H1 (cell line): ENCODE measurements around the gene AGAP1. TPM values are rescaled to one million over a fixed set of nuclear protein-coding genes. Genes with fewer than 3 reads are reported as not detected.

Source experiments
- CTCF ChIA-PET: fragments of 300-600 bp; sonication (Branson Sonifier 250); formaldehyde crosslinking; loops from one replicate; lab custom pipeline; 2021; ENCODE audit not compliant: partially characterized antibody; lab: Charles Lee
- POLR2A ChIA-PET: fragments of 300-600 bp; sonication (Branson Sonifier 250); formaldehyde crosslinking; loops from one replicate; lab custom pipeline; 2021; ENCODE audit warnings: inconsistent platforms; ENCODE audit not compliant: partially characterized antibody; lab: Charles Lee
- DNase-seq, 2 experiments: peaks; one replicate each; pipeline versions ENCODE4 v3.0.0 to v3.0.0-alpha.2; 2010 to 2022; ENCODE audit warnings: low spot score in 2 of 2, low read depth in 1 of 2, mixed read lengths in 1 of 2
- FAIRE-seq: peaks from 2 replicates; lab custom pipeline; 2011; peaks lifted over from hg19 to GRCh38; lab: Jason Lieb, UNC
- H2AFZ ChIP-seq: 2 replicates; pipeline ENCODE4 v1.8.1; 2012; ENCODE audit warnings: low read length, inconsistent platforms
- H2AK5ac ChIP-seq: 2 replicates; pipeline ENCODE4 v1.6.1; 2013; ENCODE audit warnings: low read depth, low read length
- H2BK120ac ChIP-seq: replicated peaks from 2 replicates; pipeline ENCODE3; 2013; ENCODE audit warnings: low read depth, low read length, inconsistent platforms
- H2BK12ac ChIP-seq: 2 replicates; pipeline ENCODE4 v1.6.1; 2013; ENCODE audit warnings: low read depth, low read length
- H2BK15ac ChIP-seq: 2 replicates; pipeline ENCODE4 v1.6.1; 2013; ENCODE audit warnings: low read length
- H2BK20ac ChIP-seq: 2 replicates; pipeline ENCODE4 v1.6.1; 2013; ENCODE audit warnings: low read length
- H2BK5ac ChIP-seq: 2 replicates; pipeline ENCODE4 v1.6.1; 2013; ENCODE audit warnings: low read depth, low read length
- H3K14ac ChIP-seq: 2 replicates; pipeline ENCODE4 v1.6.1; 2013; ENCODE audit warnings: inconsistent platforms; ENCODE audit not compliant: insufficient read length
- H3K18ac ChIP-seq: 2 replicates; pipeline ENCODE4 v1.6.1; 2013; ENCODE audit warnings: low read length; ENCODE audit errors: extremely low read depth
- H3K23ac ChIP-seq: 2 replicates; pipeline ENCODE4 v1.6.1; 2013; ENCODE audit warnings: inconsistent platforms; ENCODE audit not compliant: insufficient read length
- H3K23me2 ChIP-seq: 2 replicates; pipeline ENCODE4 v1.6.1; 2013; ENCODE audit warnings: low read depth, low read length
- H3K27ac ChIP-seq: 2 replicates; pipeline ENCODE4 v1.6.1; 2011; ENCODE audit warnings: low read depth, low read length, inconsistent platforms
- H3K27me3 ChIP-seq, 4 experiments: replicated peaks in 1 of 4; 1 replicate in 1 of 4; 2 replicates in 3 of 4; pipeline versions ENCODE4 v1.6.1 to v1.8.1; 2011 to 2013; ENCODE audit warnings: low read length in 3 of 4, mild to moderate bottlenecking in 3 of 4, inconsistent platforms in 2 of 4, mixed read lengths in 2 of 4, moderate library complexity in 1 of 4; ENCODE audit not compliant: control insufficient read depth in 3 of 4, insufficient read depth in 3 of 4; ENCODE audit errors: extremely low read depth in 1 of 4
- H3K36me3 ChIP-seq, 4 experiments: 2 replicates each; pipeline versions ENCODE4 v1.6.1 to v1.8.1; 2011 to 2013; ENCODE audit warnings: mild to moderate bottlenecking in 4 of 4, low read length in 3 of 4, moderate library complexity in 2 of 4, control low read depth in 1 of 4, inconsistent platforms in 1 of 4; ENCODE audit not compliant: insufficient read depth in 4 of 4, control insufficient read depth in 2 of 4
- H3K4ac ChIP-seq: replicated peaks from 2 replicates; pipeline ENCODE3; 2013; ENCODE audit warnings: low read length, low read depth, mixed read lengths, inconsistent platforms; ENCODE audit not compliant: insufficient read length
- H3K4me1 ChIP-seq, 4 experiments: replicated peaks in 1 of 4; 1 replicate in 1 of 4; 2 replicates in 3 of 4; pipeline versions ENCODE4 v1.6.1 to v1.8.1; 2011 to 2013; ENCODE audit warnings: low read length in 3 of 4, inconsistent platforms in 2 of 4, mixed read lengths in 1 of 4; ENCODE audit not compliant: insufficient read depth in 4 of 4, control insufficient read depth in 3 of 4
- H3K4me2 ChIP-seq, 2 experiments: 2 replicates each; pipeline versions ENCODE4 v1.6.1 to v1.8.1; 2011 to 2013; ENCODE audit warnings: low read depth in 2 of 2, low read length in 2 of 2, control low read depth in 1 of 2, inconsistent platforms in 1 of 2, mild to moderate bottlenecking in 1 of 2; ENCODE audit not compliant: insufficient read depth in 1 of 2
- H3K4me3 ChIP-seq, 4 experiments: fragments of 200-600, 300-600 bp in 1 of 4; sonication (generic), shearing (Covaris generic), sonication (Bioruptor Twin) in 1 of 4; 2 replicates each; pipeline versions ENCODE4 v1.5.1 to v1.8.1; 2011 to 2016; ENCODE audit warnings: low read length in 4 of 4, low read depth in 3 of 4, control low read depth in 2 of 4, inconsistent platforms in 2 of 4, mild to moderate bottlenecking in 2 of 4, mixed read lengths in 1 of 4, moderate library complexity in 1 of 4; ENCODE audit not compliant: insufficient read depth in 2 of 4; ENCODE audit errors: extremely low read depth in 1 of 4
- H3K56ac ChIP-seq: replicated peaks from 2 replicates; pipeline ENCODE3; 2013; ENCODE audit warnings: low read depth, mild to moderate bottlenecking, mixed read lengths, low read length, inconsistent platforms; ENCODE audit not compliant: insufficient read length
- H3K79me1 ChIP-seq: 2 replicates; pipeline ENCODE4 v1.6.1; 2013; ENCODE audit warnings: low read depth, low read length, control low read depth
- H3K79me2 ChIP-seq, 2 experiments: 2 replicates each; pipeline versions ENCODE4 v1.6.1 to v1.8.1; 2012 to 2013; ENCODE audit warnings: low read length in 2 of 2, mild to moderate bottlenecking in 2 of 2, inconsistent platforms in 1 of 2; ENCODE audit not compliant: insufficient read depth in 2 of 2, control insufficient read depth in 1 of 2
- H3K9ac ChIP-seq, 4 experiments: replicated peaks in 1 of 4; 1 replicate in 1 of 4; 2 replicates in 3 of 4; pipeline versions ENCODE4 v1.6.1 to v1.8.1; 2011 to 2013; ENCODE audit warnings: low read depth in 3 of 4, low read length in 3 of 4, control low read depth in 2 of 4, mild to moderate bottlenecking in 2 of 4, moderate library complexity in 2 of 4, inconsistent platforms in 1 of 4; ENCODE audit errors: extremely low read depth in 1 of 4
- H3K9me3 ChIP-seq, 2 experiments: 2 replicates each; pipeline versions ENCODE4 v1.6.1 to v1.8.1; 2012 to 2013; ENCODE audit warnings: mild to moderate bottlenecking in 2 of 2, moderate library complexity in 2 of 2, control low read depth in 1 of 2, inconsistent platforms in 1 of 2, low read depth in 1 of 2, low read length in 1 of 2, mixed read lengths in 1 of 2; ENCODE audit not compliant: insufficient read depth in 2 of 2
- H4K20me1 ChIP-seq, 2 experiments: replicated peaks in 1 of 2; 2 replicates each; pipeline versions ENCODE3 to v1.8.1; 2011 to 2013; ENCODE audit warnings: inconsistent platforms in 2 of 2, low read length in 2 of 2, mild to moderate bottlenecking in 1 of 2; ENCODE audit not compliant: insufficient read depth in 2 of 2, control insufficient read depth in 1 of 2
- H4K5ac ChIP-seq: 2 replicates; pipeline ENCODE4 v1.6.1; 2013; ENCODE audit warnings: low read length, low read depth, mixed read lengths, inconsistent platforms; ENCODE audit not compliant: insufficient read length
- H4K8ac ChIP-seq: 2 replicates; pipeline ENCODE4 v1.8.0; 2013; ENCODE audit warnings: mild to moderate bottlenecking, moderate library complexity, low read length, inconsistent platforms; ENCODE audit not compliant: insufficient read depth; ENCODE audit errors: extremely low read depth
- H4K91ac ChIP-seq: replicated peaks from 2 replicates; pipeline ENCODE3; 2013; ENCODE audit warnings: low read length, mixed read lengths, inconsistent platforms; ENCODE audit not compliant: insufficient read length
- CTCF ChIP-seq, 3 experiments: IDR thresholded peaks; 1 replicate in 2 of 3; 2 replicates in 1 of 3; pipeline versions ENCODE4 v1.5.1 to v1.6.1; 2011; ENCODE audit warnings: low read length in 3 of 3, mild to moderate bottlenecking in 3 of 3, inconsistent platforms in 2 of 3, low read depth in 1 of 3, moderate library complexity in 1 of 3; ENCODE audit not compliant: insufficient read depth in 1 of 3; ENCODE audit errors: control extremely low read depth in 1 of 3
- GABPA ChIP-seq: IDR thresholded peaks from 2 replicates; pipeline ENCODE4 v1.6.1; 2011; ENCODE audit warnings: mild to moderate bottlenecking, low read length, moderate library complexity, borderline replicate concordance; ENCODE audit not compliant: insufficient read depth
- KDM1A ChIP-seq: fragments of 200-600, 300-600 bp; sonication (generic); IDR thresholded peaks from 2 replicates; pipeline ENCODE4 v1.7.1; 2016; ENCODE audit warnings: mild to moderate bottlenecking, low read length, borderline replicate concordance
- NANOG ChIP-seq: IDR thresholded peaks from 2 replicates; pipeline ENCODE4 v1.6.1; 2011; ENCODE audit warnings: low read length, low read depth, mild to moderate bottlenecking, inconsistent platforms; ENCODE audit not compliant: insufficient read depth, poor library complexity, severe bottlenecking
- RAD21 ChIP-seq, 2 experiments: IDR thresholded peaks in 1 of 2; conservative IDR thresholded peaks in 1 of 2; 2 replicates each; pipeline ENCODE4 v1.6.1; 2011; ENCODE audit warnings: low read depth in 2 of 2, low read length in 2 of 2, improper control_type of control experiment in 1 of 2, inconsistent platforms in 1 of 2, mild to moderate bottlenecking in 1 of 2, moderate library complexity in 1 of 2
- RNF2 ChIP-seq: fragments of 200-900, 300-1000 bp; sonication (generic); IDR thresholded peaks from 2 replicates; pipeline ENCODE4 v1.7.1; 2016; ENCODE audit warnings: borderline replicate concordance, low read depth, mild to moderate bottlenecking, antibody characterized with exemption, low read length; ENCODE audit not compliant: poor library complexity, severe bottlenecking; ENCODE audit errors: missing control alignments
- RXRA ChIP-seq: IDR thresholded peaks from 2 replicates; pipeline ENCODE4 v1.6.1; 2011; ENCODE audit warnings: low read depth, mild to moderate bottlenecking, low read length, moderate library complexity; ENCODE audit not compliant: insufficient read depth
- SIN3A ChIP-seq, 2 experiments: IDR thresholded peaks in 1 of 2; conservative IDR thresholded peaks in 1 of 2; 2 replicates each; pipeline ENCODE4 v1.6.1; 2011 to 2012; ENCODE audit warnings: low read length in 2 of 2, improper control_type of control experiment in 1 of 2, low read depth in 1 of 2, mild to moderate bottlenecking in 1 of 2
- SRF ChIP-seq: IDR thresholded peaks from 2 replicates; pipeline ENCODE4 v1.6.1; 2011; ENCODE audit warnings: mild to moderate bottlenecking, low read depth, low read length, moderate library complexity
- WGBS, 2 experiments: shearing (Covaris generic) in 1 of 2; methylation state at CpG; one replicate each; pipeline versions ENCODE4 v1.1.6 to v1.1.7; 2013 to 2015; ENCODE audit warnings: low lambda C conversion rate in 2 of 2, mixed read lengths in 2 of 2, inconsistent platforms in 1 of 2, low coverage in 1 of 2, missing lambda C conversion rate in 1 of 2; ENCODE audit not compliant: insufficient replicate concordance in 2 of 2, insufficient coverage in 1 of 2, insufficient read length in 1 of 2; ENCODE audit errors: extremely low coverage in 1 of 2, missing lambda C conversion rate in 1 of 2; 5-methylcytosine and 5-hydroxymethylcytosine counted together
- polyA plus RNA-seq, 7 experiments: library from polyadenylated mRNA; depleted of rRNA in 3 of 7; stranded (reverse) in 5 of 7; unstranded in 2 of 7; fragments of >200 nt in 5 of 7; fragments of 200-250 nt in 2 of 7; gene quantifications; 1 replicate in 5 of 7; 2 replicates in 1 of 7; 4 replicates in 1 of 7; pipeline versions ENCODE4 v1.2.1 to v1.2.3, GENCODE V29; 2011 to 2013; ENCODE audit warnings: missing spikeins in 2 of 7, mixed read lengths in 2 of 7
- total RNA-seq: library from RNA; stranded (reverse); fragmentation: NEBNext Ultra II Directional; extraction: Animal tissue kit (Norgen Biotek cat#: 25700); gene quantifications from 2 replicates; pipeline ENCODE4 v1.2.1, GENCODE V29; 2021

The AGAP1 gene
- total and polyA plus RNA-seq, 2 of the 8 experiments (the other 6 are each of a cell fraction or from before 2014, with no cell fraction given), result 18.1 to 39.4 TPM

- POLR2A ChIA-PET, result no interaction called here
Observed at GRCh38 chr2:235558572-235558971, 64.7 kb downstream of the AGAP1 start.

More at GRCh38 chr2:235558572-235558971, 64.7 kb downstream of the AGAP1 start:
- Histone ChIP-seq H4K20me1 (peaks cover 8 to 24% of the 10 kb centered on the region in 2 experiments), H3K9me3 (no peaks in the 10 kb centered on the region), H3K4ac (no peak overlapping the region), H3K9ac (no peak overlapping the region), H4K8ac (no peak overlapping the region), H3K23me2 (no peaks in the 10 kb centered on the region), H2BK5ac (no peak overlapping the region), H3K14ac (no peak overlapping the region), H3K27ac (no peak overlapping the region), H2AFZ (no peak overlapping the region), H3K23ac (no peak overlapping the region), H3K36me3 (no peaks in the 10 kb centered on the region), H3K4me3 (no peak overlapping the region), H2AK5ac (no peak overlapping the region), H2BK20ac (no peak overlapping the region), H2BK15ac (no peak overlapping the region), H2BK12ac (no peak overlapping the region), H3K56ac (no peak overlapping the region), H4K5ac (no peak overlapping the region), H3K18ac (no peak overlapping the region), H2BK120ac (no peak overlapping the region), H3K4me2 (no peak overlapping the region), H3K79me2 (peaks cover 0 to 97% of the 10 kb centered on the region in 2 experiments; a peak in 3 of 4 replicates), H3K4me1 (peaks cover 0 to 10% (median 3%) of the 10 kb centered on the region in 4 experiments; a peak in 5 of 7 replicates), H3K27me3 (no peaks in the 10 kb centered on the region), H3K79me1 (peaks cover 26% of the 10 kb centered on the region), H4K91ac (no peak overlapping the region)
- FAIRE-seq (no peak), DNase-seq (no peak)
- CTCF ChIA-PET, result interaction anchor here (0.6 kb wide), 1 partner anchor 36 kb away, joined by 4 read pairs; no protein-coding TSS in a partner anchor
- TF ChIP-seq CTCF (IDR thresholded peaks at IDR 0.05; ENCODE audit: control extremely low read depth in 1 of 3, insufficient read depth in 1 of 3, low read depth in 1 of 3, low read length in 3 of 3) (no peak), SRF (no peak), RNF2 (no peak), GABPA (no peak), SIN3A (conservative IDR thresholded peaks at IDR 0.05 in 1 of 2, IDR thresholded peaks at IDR 0.05 in 1 of 2; ENCODE audit: low read depth in 1 of 2, low read length in 2 of 2) (no peak), RXRA (no peak), RAD21 (IDR thresholded peaks at IDR 0.05 in 1 of 2, conservative IDR thresholded peaks at IDR 0.05 in 1 of 2; ENCODE audit: low read depth in 2 of 2, low read length in 2 of 2) (no peak), NANOG (no peak), KDM1A (no peak)
- WGBS, 2 experiments, result 90% methylated on average over 8 of the region's 8 CpGs; no CpG with 5 or more reads in 1 of the 2 experiments
